H7 (cell line): ENCODE results near the gene FKBP7. TPM values are rescaled to one million over a fixed set of nuclear protein-coding genes. Genes with fewer than 3 reads are reported as not detected.
"Not testable (repeated sequence)": the region's sequence is repeated elsewhere in the genome, so short reads cannot be mapped to it uniquely, and the experiment has no call there.

Experiments
- DNase-seq: peaks from one replicate; pipeline ENCODE4 v3.0.0; 2012
- H3K27me3 ChIP-seq: 2 replicates; pipeline ENCODE4 v1.6.0; 2011; ENCODE audit warnings: mild to moderate bottlenecking, low read length; ENCODE audit not compliant: control insufficient read depth, insufficient read depth
- H3K36me3 ChIP-seq: replicated peaks from 2 replicates; pipeline ENCODE4 v1.5.1; 2011; ENCODE audit warnings: low read length; ENCODE audit not compliant: control insufficient read depth, insufficient read depth
- H3K4me3 ChIP-seq: 2 replicates; pipeline ENCODE4 v1.5.1; 2011; ENCODE audit warnings: low read depth, mild to moderate bottlenecking, control low read depth, low read length, moderate library complexity; ENCODE audit not compliant: insufficient read depth
- total RNA-seq: library from RNA; depleted of rRNA; stranded (reverse); fragments of >200 nt; shearing (Covaris generic); gene quantifications from 2 replicates; pipeline ENCODE4 v1.2.3, GENCODE V29; 2014; rRNA removed

The FKBP7 gene
- 5.2 and 9.8 TPM in 2 replicates for total RNA-seq

GRCh38 chr2:178478439-178479274 lies at the start of gene FKBP7:
FKBP7 (minus strand) TSS chr2:178478600; CDS start chr2:178478499, 101 bp downstream.
- no peaks in the 10 kb centered on the region for H3K27me3 ChIP-seq
- no peaks in the 10 kb centered on the region for H3K36me3 ChIP-seq
- DNase-seq, result peak; percentile 91
- H3K4me3 ChIP-seq, result peak within 1 kb of the TSS; percentile 77

- no peak for DNase-seq
- H3K27me3 ChIP-seq, result no peaks in the 10 kb centered on the region
- H3K4me3 ChIP-seq, result no peak overlapping the region
- no peaks in the 10 kb centered on the region; the same call in 1 of the 2 replicates for H3K36me3 ChIP-seq
These were observed 49.2 kb upstream of the FKBP7 start for GRCh38 chr2:178527592-178527991.

- no peaks in the 10 kb centered on the region for H3K36me3 ChIP-seq
- no peak for DNase-seq
- no peak overlapping the region for H3K4me3 ChIP-seq
- no peaks in the 10 kb centered on the region for H3K27me3 ChIP-seq
These were observed 47.9 kb upstream of the FKBP7 start for GRCh38 chr2:178526256-178526655.

GRCh38 chr2:178525460-178525859 lies 47.1 kb upstream of the FKBP7 start:
- not testable (repeated sequence) for H3K4me3 ChIP-seq, H3K36me3 ChIP-seq, H3K27me3 ChIP-seq, DNase-seq

GRCh38 chr2:178525010-178525409 lies 46.6 kb upstream of the FKBP7 start:
- not testable (repeated sequence) for H3K4me3 ChIP-seq, H3K27me3 ChIP-seq, H3K36me3 ChIP-seq, DNase-seq

GRCh38 chr2:178523596-178524134 lies 45.3 kb upstream of the FKBP7 start:
- H3K27me3 ChIP-seq, result no peaks in the 10 kb centered on the region

GRCh38 chr2:178522950-178523595 lies 44.7 kb upstream of the FKBP7 start:
- DNase-seq, result peak; percentile 85
- Histone ChIP-seq H3K4me3 (peak overlapping the region; percentile 78), H3K36me3 (no peaks in the 10 kb centered on the region), H3K27me3 (no peaks in the 10 kb centered on the region)

More at GRCh38 chr2:178523596-178524134, 45.3 kb upstream of the FKBP7 start:
- Histone ChIP-seq H3K4me3 (peak overlapping the region; percentile 78), H3K36me3 (no peaks in the 10 kb centered on the region)
- peak; percentile 4 for DNase-seq

GRCh38 chr2:178521304-178522150 lies 43.1 kb upstream of the FKBP7 start:
- DNase-seq, result no peak
- Histone ChIP-seq H3K36me3 (no peaks in the 10 kb centered on the region), H3K27me3 (no peaks in the 10 kb centered on the region), H3K4me3 (no peak overlapping the region)

GRCh38 chr2:178517496-178517895 lies 39.1 kb upstream of the FKBP7 start:
- no peak for DNase-seq
- Histone ChIP-seq H3K4me3 (no peak overlapping the region), H3K36me3 (no peaks in the 10 kb centered on the region), H3K27me3 (no peaks in the 10 kb centered on the region)

GRCh38 chr2:178514664-178515063 lies 36.3 kb upstream of the FKBP7 start:
- Histone ChIP-seq H3K4me3 (no peak overlapping the region), H3K36me3 (no peaks in the 10 kb centered on the region)
- DNase-seq, result no peak

GRCh38 chr2:178513876-178514275 lies 35.5 kb upstream of the FKBP7 start:
- Histone ChIP-seq H3K27me3 (no peaks in the 10 kb centered on the region), H3K4me3 (no peak overlapping the region), H3K36me3 (no peaks in the 10 kb centered on the region)
- no peak for DNase-seq

More at GRCh38 chr2:178514664-178515063, 36.3 kb upstream of the FKBP7 start:
- H3K27me3 ChIP-seq, result no peaks in the 10 kb centered on the region

GRCh38 chr2:178512484-178512883 lies 34.1 kb upstream of the FKBP7 start:
- DNase-seq, result no peak
- H3K27me3 ChIP-seq, result no peaks in the 10 kb centered on the region
- H3K4me3 ChIP-seq, result no peak overlapping the region
- no peaks in the 10 kb centered on the region for H3K36me3 ChIP-seq

GRCh38 chr2:178510384-178510783 lies 32.0 kb upstream of the FKBP7 start:
- H3K4me3 ChIP-seq, result no peak overlapping the region

GRCh38 chr2:178508646-178509045 lies 30.2 kb upstream of the FKBP7 start:
- no peaks in the 10 kb centered on the region for H3K27me3 ChIP-seq
- no peak overlapping the region for H3K4me3 ChIP-seq
- DNase-seq, result no peak
- no peaks in the 10 kb centered on the region for H3K36me3 ChIP-seq

More at GRCh38 chr2:178510384-178510783, 32.0 kb upstream of the FKBP7 start:
- no peaks in the 10 kb centered on the region for H3K36me3 ChIP-seq
- DNase-seq, result no peak
- H3K27me3 ChIP-seq, result no peaks in the 10 kb centered on the region
